Activated T-cell treated with anti-CD3 and anti-CD28 coated beads, Interleukin-2, amount 50 U/mL, for 72 hours (primary cell): ENCODE data around the gene ACSF3. TPM values are rescaled to one million over a fixed set of nuclear protein-coding genes. Genes with fewer than 3 reads are reported as not detected.
"Not testable (repeated sequence)": the region's sequence is repeated elsewhere in the genome, so short reads cannot be mapped to it uniquely, and the experiment has no call there.

Source experiments
- ATAC-seq, 2 donors: fragments of 150-1000 bp; cut with Tn5 transposase; replicated peaks in 1 of 2; 2 replicates each; pipeline ENCODE4 v1.10.0; 2021; ENCODE audit warnings: moderate library complexity in 2 of 2, mild to moderate bottlenecking in 1 of 2
- DNase-seq, 2 donors: peaks; one replicate each; pipeline ENCODE4 v3.0.0; 2021 to 2022; ENCODE audit warnings: mixed read lengths in 1 of 2
- H3K27ac Mint-ChIP-seq: one replicate; pipeline ENCODE4 v1.8.0; 2022; ENCODE audit warnings: mild to moderate bottlenecking, moderate library complexity, mixed read lengths
- H3K27me3 Mint-ChIP-seq: one replicate; pipeline ENCODE4 v1.8.0; 2022; ENCODE audit warnings: low read depth, mixed read lengths
- H3K36me3 Mint-ChIP-seq, 2 donors: one replicate each; pipeline ENCODE4 v1.8.0; 2022; ENCODE audit warnings: mixed read lengths in 2 of 2, mild to moderate bottlenecking in 1 of 2; ENCODE audit not compliant: insufficient read depth in 2 of 2
- H3K4me1 Mint-ChIP-seq: one replicate; pipeline ENCODE4 v1.8.0; 2022; ENCODE audit warnings: low read depth, mixed read lengths
- H3K4me3 Mint-ChIP-seq, 2 donors: one replicate each; pipeline ENCODE4 v1.8.0; 2022; ENCODE audit warnings: mild to moderate bottlenecking in 2 of 2, mixed read lengths in 2 of 2, moderate library complexity in 2 of 2
- H3K9me3 Mint-ChIP-seq, 2 donors: one replicate each; pipeline ENCODE4 v1.8.0; 2022; ENCODE audit warnings: mixed read lengths in 2 of 2
- total RNA-seq, 2 donors: library from RNA; stranded (reverse); gene quantifications; one replicate each; pipeline ENCODE4 v1.2.3, GENCODE V29; 2022

The ACSF3 gene
- total RNA-seq, 2 donors from 2014 or later, result 50.6 to 66.7 TPM

DNA sequence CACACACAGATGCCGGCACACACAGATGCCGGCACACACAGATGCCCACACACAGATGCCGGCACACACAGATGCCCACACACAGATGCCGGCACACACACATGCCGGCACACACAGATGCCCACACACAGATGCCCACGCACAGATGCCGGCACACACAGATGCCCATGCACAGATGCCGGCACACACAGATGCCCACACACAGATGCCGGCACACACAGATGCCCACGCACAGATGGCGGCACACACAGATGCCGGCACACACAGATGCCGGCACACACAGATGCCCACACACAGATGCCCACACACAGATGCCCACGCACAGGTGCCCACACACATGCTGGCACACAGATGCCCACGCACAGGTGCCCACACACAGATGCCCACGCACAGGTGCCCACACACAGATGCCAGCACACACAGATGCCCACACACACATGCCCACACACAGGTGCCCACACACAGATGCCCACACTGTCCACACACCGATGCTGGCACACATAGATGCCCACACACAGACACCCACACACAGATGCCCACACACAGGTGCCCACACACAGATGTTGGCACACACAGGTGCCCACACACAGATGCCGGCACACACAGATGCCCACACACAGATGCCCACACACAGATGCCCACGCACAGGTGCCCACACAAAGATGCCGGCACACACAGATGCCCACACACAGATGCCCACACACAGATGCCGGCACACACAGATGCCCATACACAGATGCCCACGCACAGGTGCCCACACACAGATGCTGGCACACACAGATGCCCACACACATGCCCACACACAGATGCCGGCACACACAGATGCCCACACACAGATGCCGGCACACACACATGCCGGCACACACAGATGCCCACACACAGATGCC is 95.1 kb downstream of the ACSF3 start:
- not testable (repeated sequence) for DNase-seq, H3K27ac Mint-ChIP-seq

GRCh38 chr16:89189358-89190025 is 95.8 kb downstream of the ACSF3 start:
- DNase-seq, result no peak
- no peak for ATAC-seq
- H3K36me3 Mint-ChIP-seq, result no peaks in the 10 kb centered on the region
- no peaks in the 10 kb centered on the region for H3K4me1 Mint-ChIP-seq
- no peak overlapping the region for H3K27ac Mint-ChIP-seq
- no peaks in the 10 kb centered on the region for H3K9me3 Mint-ChIP-seq
- no peaks in the 10 kb centered on the region for H3K27me3 Mint-ChIP-seq
- H3K4me3 Mint-ChIP-seq, result no peak overlapping the region

More for the DNA sequence above, 95.1 kb downstream of the ACSF3 start:
- not testable (repeated sequence) for H3K36me3 Mint-ChIP-seq, ATAC-seq, H3K4me3 Mint-ChIP-seq, H3K4me1 Mint-ChIP-seq, H3K27me3 Mint-ChIP-seq, H3K9me3 Mint-ChIP-seq

DNA sequence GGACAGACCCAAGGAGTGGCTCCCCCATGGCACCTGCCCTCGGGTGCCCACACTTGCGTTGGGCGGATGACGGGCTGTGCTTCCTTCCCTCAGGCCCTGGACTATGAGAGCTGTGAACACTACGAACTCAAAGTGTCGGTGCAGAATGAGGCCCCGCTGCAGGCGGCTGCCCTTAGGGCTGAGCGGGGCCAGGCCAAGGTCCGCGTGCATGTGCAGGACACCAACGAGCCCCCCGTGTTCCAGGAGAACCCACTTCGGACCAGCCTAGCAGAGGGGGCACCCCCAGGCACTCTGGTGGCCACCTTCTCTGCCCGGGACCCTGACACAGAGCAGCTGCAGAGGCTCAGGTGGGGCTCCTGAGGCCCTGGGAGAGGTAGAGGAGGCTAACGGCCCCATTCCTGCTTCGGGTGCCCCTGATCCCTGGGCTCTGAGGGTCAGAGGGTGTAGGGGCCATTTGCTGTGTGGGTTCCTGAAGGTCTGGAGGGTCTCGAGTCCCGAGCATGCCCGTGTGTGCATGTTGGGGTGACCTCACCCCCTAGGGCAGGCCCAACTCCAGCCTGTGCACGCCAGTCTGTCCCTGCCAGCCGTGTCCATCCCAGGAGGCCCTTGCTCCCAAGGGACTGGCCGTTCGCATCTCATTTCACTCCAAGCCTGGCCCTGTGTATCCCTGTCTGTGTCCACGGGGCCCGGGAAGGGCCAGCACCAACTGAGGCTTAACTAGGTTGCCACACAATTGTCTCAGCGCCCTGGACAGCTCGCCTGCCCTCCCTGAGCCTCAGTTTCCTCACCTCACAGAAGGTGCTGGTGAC is 96.7 kb downstream of the ACSF3 start:
- no peak for DNase-seq
- no peak overlapping the region for H3K27ac Mint-ChIP-seq
- no peaks in the 10 kb centered on the region for H3K4me1 Mint-ChIP-seq
- no peaks in the 10 kb centered on the region for H3K9me3 Mint-ChIP-seq
- no peak overlapping the region for H3K4me3 Mint-ChIP-seq
- H3K27me3 Mint-ChIP-seq, result no peaks in the 10 kb centered on the region
- ATAC-seq, result no peak
- no peaks in the 10 kb centered on the region for H3K36me3 Mint-ChIP-seq

DNA sequence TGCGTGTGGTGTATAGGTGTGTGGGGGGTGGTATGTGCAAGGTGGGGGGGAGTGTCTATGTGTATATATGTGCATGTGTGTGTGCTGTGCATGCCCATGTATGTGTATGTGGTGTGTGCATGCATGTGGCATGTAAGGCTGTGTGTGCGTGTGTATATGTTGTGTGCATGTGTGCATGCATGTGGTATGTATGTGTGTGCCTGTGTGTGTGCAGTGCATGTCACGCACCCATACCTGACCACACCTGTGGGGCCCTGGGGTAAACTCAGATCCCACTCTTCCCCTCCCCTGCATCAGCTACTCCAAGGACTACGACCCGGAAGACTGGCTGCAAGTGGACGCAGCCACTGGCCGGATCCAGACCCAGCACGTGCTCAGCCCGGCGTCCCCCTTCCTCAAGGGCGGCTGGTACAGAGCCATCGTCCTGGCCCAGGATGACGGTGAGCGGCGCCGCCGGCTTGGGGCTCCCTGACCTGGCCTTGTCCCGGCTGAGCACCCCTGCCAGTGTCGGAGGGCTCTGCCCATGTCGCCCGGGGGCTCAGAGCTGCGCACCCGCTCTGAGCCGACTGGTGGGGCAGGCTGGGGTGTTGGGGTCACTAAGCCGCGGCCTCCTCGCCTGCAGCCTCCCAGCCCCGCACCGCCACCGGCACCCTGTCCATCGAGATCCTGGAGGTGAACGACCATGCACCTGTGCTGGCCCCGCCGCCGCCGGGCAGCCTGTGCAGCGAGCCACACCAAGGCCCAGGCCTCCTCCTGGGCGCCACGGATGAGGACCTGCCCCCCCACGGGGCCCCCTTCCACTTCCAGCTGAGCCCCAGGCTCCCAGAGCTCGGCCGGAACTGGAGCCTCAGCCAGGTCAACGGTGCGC is 97.6 kb downstream of the ACSF3 start:
- Mint-ChIP-seq H3K27ac (no peak overlapping the region), H3K27me3 (no peaks in the 10 kb centered on the region), H3K9me3 (no peaks in the 10 kb centered on the region), H3K4me1 (no peaks in the 10 kb centered on the region), H3K36me3 (no peaks in the 10 kb centered on the region), H3K4me3 (peak overlapping the region in 1 of 2 donors; percentile 20)
- no peak for ATAC-seq
- DNase-seq, result no peak

- Mint-ChIP-seq H3K27ac (no peak overlapping the region), H3K27me3 (no peaks in the 10 kb centered on the region), H3K4me1 (no peaks in the 10 kb centered on the region), H3K9me3 (no peaks in the 10 kb centered on the region), H3K4me3 (no peak overlapping the region), H3K36me3 (no peaks in the 10 kb centered on the region)
- DNase-seq, result no peak
- ATAC-seq, result no peak
Observed at GRCh38 chr16:89191901-89192185, 98.2 kb downstream of the ACSF3 start.

GRCh38 chr16:89192186-89192955 is 98.7 kb downstream of the ACSF3 start:
- ATAC-seq (peak; percentile 62 to 63), DNase-seq (peak; percentile 85 to 89)
- H3K27me3 Mint-ChIP-seq, H3K4me1 Mint-ChIP-seq, H3K27ac Mint-ChIP-seq, H3K36me3 Mint-ChIP-seq, H3K9me3 Mint-ChIP-seq: not testable (repeated sequence)
- peak overlapping the region; percentile 44 to 61 for H3K4me3 Mint-ChIP-seq

GRCh38 chr16:89192956-89193575 is 99.4 kb downstream of the ACSF3 start:
- H3K4me3 Mint-ChIP-seq, result no peak overlapping the region
- no peaks in the 10 kb centered on the region for H3K9me3 Mint-ChIP-seq
- no peaks in the 10 kb centered on the region for H3K36me3 Mint-ChIP-seq
- H3K27me3 Mint-ChIP-seq, result peaks cover 5% of the 10 kb centered on the region
- ATAC-seq, result peak; percentile 55 to 56
- no peak overlapping the region for H3K27ac Mint-ChIP-seq
- DNase-seq, result peak; percentile 74 to 76
- no peaks in the 10 kb centered on the region for H3K4me1 Mint-ChIP-seq

GRCh38 chr16:89193576-89194293 is 100.1 kb downstream of the ACSF3 start:
- no peak overlapping the region for H3K27ac Mint-ChIP-seq
- peaks cover 5% of the 10 kb centered on the region for H3K27me3 Mint-ChIP-seq
- H3K4me1 Mint-ChIP-seq, result no peaks in the 10 kb centered on the region
- no peaks in the 10 kb centered on the region for H3K9me3 Mint-ChIP-seq
- H3K36me3 Mint-ChIP-seq, result no peaks in the 10 kb centered on the region
- H3K4me3 Mint-ChIP-seq, result peak overlapping the region in 1 of 2 donors; percentile 9
- no peak for DNase-seq
- ATAC-seq, result no peak

DNA sequence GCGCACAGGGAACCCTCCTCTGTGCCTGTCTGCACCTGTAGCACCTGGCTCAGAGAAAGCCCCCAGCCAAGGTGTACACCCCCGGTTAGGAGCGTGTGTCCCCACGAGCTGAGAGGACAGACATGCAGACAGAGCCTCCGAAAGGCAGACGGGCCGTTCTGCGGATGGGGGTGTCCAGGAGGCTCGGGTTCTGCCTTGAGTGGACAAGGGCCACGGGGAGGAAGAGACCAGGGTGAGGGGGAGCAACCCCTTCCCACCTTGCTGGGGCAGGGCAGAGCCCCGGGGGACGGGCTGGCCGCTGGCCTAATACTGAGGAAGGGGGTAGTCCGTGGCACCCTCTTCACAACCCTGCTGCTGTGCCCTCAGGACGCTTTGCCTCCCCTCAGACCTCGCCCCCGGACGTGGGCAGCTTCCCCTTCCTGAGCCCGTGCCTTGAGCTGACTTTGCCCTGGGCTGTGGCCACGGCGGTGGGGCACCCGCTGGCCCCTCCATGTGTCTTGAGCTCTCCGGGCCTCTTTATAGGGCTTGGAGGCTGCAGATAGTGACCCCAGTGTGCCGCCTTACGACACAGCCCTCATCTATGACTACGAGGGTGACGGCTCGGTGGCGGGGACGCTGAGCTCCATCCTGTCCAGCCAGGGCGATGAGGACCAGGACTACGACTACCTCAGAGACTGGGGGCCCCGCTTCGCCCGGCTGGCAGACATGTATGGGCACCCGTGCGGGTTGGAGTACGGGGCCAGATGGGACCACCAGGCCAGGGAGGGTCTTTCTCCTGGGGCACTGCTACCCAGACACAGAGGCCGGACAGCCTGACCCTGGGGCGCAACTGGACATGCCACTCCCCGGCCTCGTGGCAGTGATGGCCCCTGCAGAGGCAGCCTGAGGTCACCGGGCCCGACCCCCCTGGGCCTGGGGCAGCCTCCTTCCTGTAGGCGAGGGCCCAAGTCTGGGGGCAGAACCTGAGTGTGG is 101.0 kb downstream of the ACSF3 start:
- H3K36me3 Mint-ChIP-seq, result no peaks in the 10 kb centered on the region
- peaks cover 5% of the 10 kb centered on the region for H3K27me3 Mint-ChIP-seq
- DNase-seq (no peak), ATAC-seq (no peak)
- H3K9me3 Mint-ChIP-seq, result no peaks in the 10 kb centered on the region
- no peak overlapping the region for H3K4me3 Mint-ChIP-seq
- H3K4me1 Mint-ChIP-seq, result no peaks in the 10 kb centered on the region
- H3K27ac Mint-ChIP-seq, result no peak overlapping the region

DNA sequence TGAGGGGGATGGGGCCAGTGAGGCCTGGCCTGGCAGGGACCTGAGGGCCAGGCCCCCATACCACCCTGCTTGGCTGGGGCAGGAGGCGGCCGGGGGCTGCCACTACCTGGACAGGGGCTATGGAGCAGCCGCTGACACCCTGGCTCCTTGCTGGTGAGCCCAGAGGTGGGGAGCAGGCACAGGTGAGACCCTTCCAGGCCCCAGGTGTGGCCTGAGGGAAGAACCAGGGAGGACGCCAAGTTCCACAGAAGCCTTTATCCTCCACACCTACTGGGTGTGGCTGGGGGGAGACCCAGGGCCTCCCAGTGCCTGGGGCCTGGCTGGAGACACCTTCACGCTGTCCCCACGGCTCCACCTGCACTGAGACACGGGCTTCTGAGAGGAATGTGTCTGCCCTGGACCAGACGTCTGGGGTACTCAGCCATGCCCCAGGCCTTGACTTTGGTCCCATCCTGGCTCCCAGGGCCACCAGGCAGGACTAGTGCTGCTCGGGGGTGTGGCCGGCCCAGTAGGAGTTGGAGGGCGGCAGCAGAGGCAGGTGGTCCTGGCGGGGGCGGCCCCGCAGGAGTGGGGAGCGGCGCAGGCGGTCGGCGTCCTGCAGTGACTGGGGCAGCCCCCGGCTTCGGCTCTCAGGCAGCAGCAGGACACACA is 102.0 kb downstream of the ACSF3 start:
- H3K27ac Mint-ChIP-seq, result no peak overlapping the region
- no peak overlapping the region for H3K4me3 Mint-ChIP-seq
- peaks cover 5% of the 10 kb centered on the region for H3K4me1 Mint-ChIP-seq
- no peak for DNase-seq
- peaks cover 10% of the 10 kb centered on the region for H3K27me3 Mint-ChIP-seq
- no peaks in the 10 kb centered on the region for H3K36me3 Mint-ChIP-seq
- no peaks in the 10 kb centered on the region for H3K9me3 Mint-ChIP-seq
- no peak for ATAC-seq
